HG02981 (cell line): Measurements from ENCODE around the gene TUBGCP6.

Experiments
- ATAC-seq: cut with Tn5 transposase; IDR thresholded peaks from one replicate; pipeline ENCODE4 v1.9.1; 2021; ENCODE audit warnings: mild to moderate bottlenecking, moderate library complexity; ENCODE audit not compliant: unreplicated experiment

Gene TUBGCP6

DNA sequence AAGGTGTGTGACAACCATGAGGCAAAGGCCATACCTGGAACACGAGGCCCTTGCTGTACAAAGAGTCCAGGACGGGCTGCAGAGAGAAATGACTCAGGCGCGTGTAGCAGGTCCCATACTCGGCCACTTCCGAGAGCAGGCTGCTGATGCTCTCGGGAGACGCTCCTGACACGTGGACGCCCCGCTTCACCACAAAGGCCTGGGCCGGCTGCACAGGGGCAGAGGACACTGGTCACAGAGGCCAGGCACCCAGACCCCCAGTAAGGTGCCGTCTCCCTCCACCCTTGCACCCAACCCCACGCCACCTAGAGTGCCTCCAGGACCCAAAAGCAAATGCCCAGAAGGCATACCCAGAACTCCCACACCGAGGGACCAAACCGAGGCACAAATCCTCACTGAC, 15.5 kb downstream of the TUBGCP6 start:
- ATAC-seq: no peak

GRCh38 chr22:50228366-50228765, 16.5 kb downstream of the TUBGCP6 start:
- ATAC-seq: no peak

DNA sequence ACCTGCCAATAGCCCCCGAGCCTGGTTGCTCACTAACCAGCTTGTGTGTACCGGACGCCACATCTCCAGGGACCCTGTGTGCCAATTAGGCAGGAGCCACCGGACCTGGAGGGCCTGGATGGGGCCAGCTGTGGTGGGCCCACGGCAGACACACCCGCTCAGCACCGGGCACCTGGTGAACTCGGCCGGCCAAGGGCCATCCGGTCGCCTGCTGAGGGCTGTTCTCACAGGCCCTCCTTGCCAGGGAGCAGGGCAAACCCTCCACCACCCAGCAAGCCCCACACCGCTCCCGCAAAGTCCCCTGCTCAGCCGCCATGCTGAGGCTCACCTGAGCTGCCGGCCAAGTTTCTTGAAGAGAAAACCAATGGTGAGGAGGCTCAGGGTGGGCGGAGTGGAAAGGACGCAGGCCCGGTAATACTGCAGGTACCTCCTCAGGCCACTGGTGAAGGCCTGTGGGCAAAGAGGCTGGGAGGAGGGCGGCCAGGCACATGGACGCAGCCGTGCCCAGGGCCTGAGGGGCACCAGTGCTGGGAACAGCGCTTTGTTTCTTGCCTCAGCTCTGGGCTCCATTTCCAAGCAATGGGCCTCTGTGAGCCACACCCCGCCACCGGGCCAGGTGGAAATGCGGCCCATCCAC, 17.1 kb downstream of the TUBGCP6 start:
- no peak for ATAC-seq

DNA sequence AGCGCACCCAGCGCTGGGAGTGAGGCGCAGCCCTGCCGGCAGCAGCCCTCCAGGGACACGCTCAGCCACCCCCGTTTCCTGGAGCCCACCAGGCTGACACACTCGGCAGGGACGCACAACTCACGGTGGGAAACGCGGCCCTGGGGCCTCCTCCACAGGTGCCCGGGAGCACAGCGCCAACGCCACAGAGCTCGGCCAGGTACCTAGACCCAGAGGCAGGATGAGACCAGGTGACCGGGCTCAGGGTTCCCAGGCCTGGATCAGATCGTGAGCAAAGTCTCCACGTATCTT, 18.0 kb downstream of the TUBGCP6 start:
- no peak for ATAC-seq

GRCh38 chr22:50226063-50226874, 18.6 kb downstream of the TUBGCP6 start:
- ATAC-seq: no peak

DNA sequence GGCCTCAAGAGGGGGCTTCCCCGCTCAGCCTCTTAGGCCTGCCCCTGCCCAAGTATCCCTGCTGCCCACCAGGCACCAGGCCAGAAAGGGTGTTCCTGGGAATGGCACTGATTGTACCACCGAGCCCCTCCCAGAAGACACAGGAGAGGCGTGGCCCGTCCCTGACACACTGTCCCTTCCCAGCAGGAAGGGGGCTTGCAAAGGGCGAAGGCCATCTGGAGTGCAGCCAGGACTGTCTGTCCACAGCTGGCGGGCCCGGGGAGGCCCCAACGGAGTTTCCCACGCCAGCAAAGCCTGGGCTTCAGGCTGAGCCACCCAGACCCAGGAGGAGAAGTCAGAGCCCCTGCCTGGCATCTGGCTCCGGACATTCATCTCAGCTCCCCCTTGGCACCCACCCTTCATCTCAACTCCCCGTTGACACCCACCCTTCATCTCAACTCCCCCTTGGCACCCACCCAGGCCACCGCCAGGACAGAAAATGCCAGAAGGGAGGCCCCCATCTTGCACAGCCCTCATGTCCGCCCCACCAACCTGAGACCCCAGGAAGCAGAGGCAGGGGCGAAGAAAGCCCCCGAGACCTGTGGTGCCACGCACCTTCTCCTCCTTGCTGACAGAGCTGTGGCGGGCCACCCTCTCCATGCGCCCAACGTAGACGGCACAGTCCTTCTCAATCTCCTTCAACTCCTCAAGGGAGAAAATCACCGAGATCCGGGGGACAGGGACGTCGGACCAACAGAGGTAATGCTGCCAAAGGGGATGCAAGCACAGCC, 19.4 kb downstream of the TUBGCP6 start:
- no peak for ATAC-seq

GRCh38 chr22:50224071-50224470, 20.8 kb downstream of the TUBGCP6 start:
- no peak for ATAC-seq

- no peak for ATAC-seq
Observed at GRCh38 chr22:50222508-50222907, 22.3 kb downstream of the TUBGCP6 start.

GRCh38 chr22:50221410-50222300, 23.2 kb downstream of the TUBGCP6 start:
- ATAC-seq: no peak

DNA sequence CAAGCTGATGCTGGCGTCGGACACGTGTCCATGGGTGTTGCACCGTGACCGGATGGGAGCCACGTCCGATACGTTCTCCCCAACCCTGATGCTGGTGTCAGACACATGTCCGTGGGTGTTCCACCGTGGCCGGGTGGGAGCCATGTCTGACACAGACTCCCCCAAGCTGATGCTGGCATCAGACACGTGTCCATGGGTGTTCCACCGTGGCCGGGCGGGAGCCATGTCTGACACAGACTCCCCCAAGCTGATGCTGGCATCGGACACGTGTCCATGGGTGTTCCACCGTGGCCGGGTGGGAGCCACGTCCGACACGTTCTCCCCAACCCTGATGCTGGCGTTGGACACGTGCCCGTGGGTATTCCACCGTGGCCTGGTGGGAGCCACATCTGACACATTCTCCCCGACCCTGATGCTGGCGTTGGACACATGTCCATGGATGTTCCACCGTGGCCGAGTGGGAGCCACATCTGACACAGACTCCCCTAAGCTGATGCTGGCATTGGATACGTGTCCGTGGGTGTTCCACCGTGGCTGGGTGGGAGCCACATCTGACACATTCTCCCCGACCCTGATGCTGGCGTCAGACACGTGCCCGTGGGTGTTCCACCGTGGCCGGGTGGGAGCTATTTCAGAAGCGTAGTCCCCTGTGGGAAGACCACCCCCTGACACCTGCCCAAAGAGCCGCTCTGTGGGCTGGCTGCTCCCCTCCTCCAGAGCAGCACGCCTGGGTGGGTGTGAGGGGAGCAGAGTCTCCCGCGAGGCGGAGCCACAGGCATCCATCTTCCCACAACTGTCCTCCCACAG, 24.0 kb downstream of the TUBGCP6 start:
- ATAC-seq: no peak

- ATAC-seq: no peak
Observed at GRCh38 chr22:50219800-50220602, 24.8 kb downstream of the TUBGCP6 start.

GRCh38 chr22:50218996-50219727, 25.7 kb downstream of the TUBGCP6 start:
- ATAC-seq: no peak

DNA sequence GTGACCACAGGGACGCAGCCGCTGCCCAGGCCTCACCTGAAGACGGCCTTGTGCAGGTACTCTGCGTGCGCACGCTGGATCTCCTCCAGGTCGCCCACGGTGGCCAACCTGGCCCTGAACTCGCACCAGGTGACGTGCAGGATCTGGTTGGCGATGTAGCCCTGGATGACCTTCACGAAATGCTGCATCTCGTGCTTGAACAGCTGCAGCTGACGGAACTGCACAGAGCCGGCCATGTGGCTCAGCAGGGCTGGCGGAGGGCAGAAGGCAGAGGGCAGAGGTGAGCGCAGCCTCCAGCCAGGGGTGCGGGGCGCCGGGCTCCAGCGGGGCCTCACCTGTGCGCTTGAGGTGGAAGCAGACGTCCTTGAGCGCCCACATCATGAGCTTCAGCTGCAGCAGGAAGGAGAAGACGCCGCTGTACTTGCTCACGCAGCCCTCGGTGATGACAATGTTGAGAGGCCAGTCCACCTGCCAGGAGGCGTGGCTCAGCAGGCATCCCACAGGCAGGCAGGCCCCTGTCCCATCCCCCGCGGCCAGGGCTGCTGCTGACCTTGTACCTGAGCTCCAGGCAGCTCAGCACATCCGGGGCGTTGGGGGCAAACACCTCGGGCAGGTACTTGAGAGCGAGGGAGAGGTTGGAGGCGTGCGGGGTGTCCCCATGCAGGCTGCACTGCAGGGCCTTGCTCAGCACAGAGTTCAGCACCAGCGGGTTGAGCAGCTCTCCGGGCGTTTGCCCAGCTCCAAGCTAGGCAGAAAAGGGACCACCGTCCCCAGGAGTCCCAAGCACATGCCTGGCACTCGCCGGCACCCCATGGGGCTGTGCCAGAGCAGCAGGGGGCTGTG, 26.4 kb downstream of the TUBGCP6 start:
- ATAC-seq: no peak

- no peak for ATAC-seq
Observed at GRCh38 chr22:50217543-50218152, 27.2 kb downstream of the TUBGCP6 start.

GRCh38 chr22:50216684-50217520, 27.9 kb downstream of the TUBGCP6 start:
- ATAC-seq: no peak

GRCh38 chr22:50216055-50216683, 28.7 kb downstream of the TUBGCP6 start:
- no peak for ATAC-seq
